Activated T-cell treated with anti-CD3 and anti-CD28 coated beads, Interleukin-2, amount 50 U/mL, for 24 hours (primary cell): ENCODE data around the gene ADARB2.

Experiments
- DNase-seq: peaks from one replicate; pipeline ENCODE4 v3.0.0-alpha.2; 2020
- H3K27ac Mint-ChIP-seq: 2 replicates; pipeline ENCODE4 v1.8.0; 2020; ENCODE audit warnings: mild to moderate bottlenecking, mixed read lengths
- H3K27me3 Mint-ChIP-seq: 2 replicates; pipeline ENCODE4 v1.8.0; 2020; ENCODE audit warnings: mixed read lengths
- H3K36me3 Mint-ChIP-seq: 2 replicates; pipeline ENCODE4 v1.8.0; 2020; ENCODE audit warnings: low read depth, mixed read lengths
- H3K4me1 Mint-ChIP-seq: 2 replicates; pipeline ENCODE4 v1.8.0; 2020; ENCODE audit warnings: low read depth, mixed read lengths
- H3K4me3 Mint-ChIP-seq: 2 replicates; pipeline ENCODE4 v1.8.0; 2020; ENCODE audit warnings: mild to moderate bottlenecking, moderate library complexity, mixed read lengths
- H3K9me3 Mint-ChIP-seq: 2 replicates; pipeline ENCODE4 v1.8.0; 2020; ENCODE audit warnings: mixed read lengths

Gene ADARB2

DNA sequence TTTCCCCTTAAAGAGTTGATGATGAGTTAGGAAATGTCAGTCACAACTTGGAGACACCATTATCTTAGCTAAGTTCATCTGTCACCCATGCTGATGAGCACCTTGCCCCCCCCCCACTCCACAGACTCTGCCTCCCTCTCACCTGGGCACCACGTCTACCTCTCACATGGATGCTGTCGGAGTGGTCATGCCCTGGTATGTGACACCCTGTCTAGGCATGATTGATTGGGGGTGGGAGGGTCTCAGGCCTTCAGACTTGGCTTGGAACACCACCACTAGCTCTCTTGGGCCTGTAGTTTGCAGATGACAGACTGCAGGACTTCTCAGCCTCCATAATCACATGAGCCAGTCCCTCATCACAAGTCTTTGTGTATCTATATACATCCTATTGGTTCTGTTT is 603.2 kb downstream of the ADARB2 start:
- no peak for DNase-seq
- Mint-ChIP-seq H3K9me3 (peaks cover 11% of the 10 kb centered on the region), H3K27me3 (no peaks in the 10 kb centered on the region), H3K27ac (no peak overlapping the region), H3K4me3 (no peak overlapping the region), H3K36me3 (peaks cover 35% of the 10 kb centered on the region), H3K4me1 (peaks cover 15% of the 10 kb centered on the region)

DNA sequence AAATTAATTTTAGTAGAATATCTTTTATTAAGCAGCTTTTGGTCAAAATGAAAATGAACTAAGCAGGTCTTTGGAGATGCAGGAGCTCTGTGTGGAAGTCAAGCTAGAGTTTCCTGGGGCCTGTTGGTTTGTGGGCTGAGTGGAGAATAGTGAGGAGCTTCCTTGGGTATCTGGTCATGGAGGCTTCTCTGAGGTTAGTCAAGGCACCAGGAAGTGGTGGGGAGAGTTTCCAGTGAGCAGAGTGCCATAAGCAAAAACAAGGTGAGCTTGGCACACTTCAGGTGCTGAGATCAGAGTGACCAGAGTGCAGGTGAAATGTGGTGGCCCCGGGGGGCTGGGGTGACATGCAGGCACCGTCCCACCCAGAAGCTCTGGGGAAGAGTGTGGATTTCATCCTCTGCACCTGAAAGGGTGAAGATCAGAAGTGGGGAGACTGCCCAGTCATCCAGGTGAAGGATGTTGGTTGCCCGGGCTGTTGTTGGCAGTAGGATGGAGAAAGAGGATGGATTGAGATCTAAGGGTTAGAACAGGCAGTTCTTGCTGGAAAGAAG is 603.8 kb downstream of the ADARB2 start:
- Mint-ChIP-seq H3K27ac (peak overlapping the region; percentile 41), H3K9me3 (peaks cover 5% of the 10 kb centered on the region), H3K36me3 (peaks cover 40% of the 10 kb centered on the region), H3K4me1 (peaks cover 15% of the 10 kb centered on the region), H3K27me3 (no peaks in the 10 kb centered on the region), H3K4me3 (no peak overlapping the region)
- DNase-seq: no peak

DNA sequence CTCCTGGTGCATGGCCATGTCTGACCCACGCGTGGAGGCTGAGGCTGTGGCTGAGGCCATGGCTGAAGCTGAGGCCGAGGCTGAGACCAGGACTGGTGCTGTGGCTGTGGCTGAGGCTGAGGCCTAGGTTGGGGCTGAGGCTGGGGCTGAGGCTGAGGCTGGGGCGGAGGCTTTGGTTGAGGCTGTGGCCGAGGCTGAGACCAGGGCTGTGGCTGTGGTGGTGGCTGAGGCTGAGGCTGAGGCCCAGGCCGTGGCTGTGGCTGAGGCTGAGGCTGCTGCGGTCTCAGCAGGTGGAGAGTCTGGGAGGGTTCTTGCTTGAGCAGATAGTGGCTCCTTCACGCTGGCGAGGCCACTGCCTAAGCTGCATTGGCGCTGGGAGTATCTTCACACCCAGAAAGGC is 604.7 kb downstream of the ADARB2 start:
- Mint-ChIP-seq H3K36me3 (peaks cover 49% of the 10 kb centered on the region), H3K27ac (no peak overlapping the region), H3K9me3 (no peaks in the 10 kb centered on the region), H3K4me1 (peaks cover 15% of the 10 kb centered on the region), H3K27me3 (no peaks in the 10 kb centered on the region), H3K4me3 (no peak overlapping the region)
- no peak for DNase-seq

DNA sequence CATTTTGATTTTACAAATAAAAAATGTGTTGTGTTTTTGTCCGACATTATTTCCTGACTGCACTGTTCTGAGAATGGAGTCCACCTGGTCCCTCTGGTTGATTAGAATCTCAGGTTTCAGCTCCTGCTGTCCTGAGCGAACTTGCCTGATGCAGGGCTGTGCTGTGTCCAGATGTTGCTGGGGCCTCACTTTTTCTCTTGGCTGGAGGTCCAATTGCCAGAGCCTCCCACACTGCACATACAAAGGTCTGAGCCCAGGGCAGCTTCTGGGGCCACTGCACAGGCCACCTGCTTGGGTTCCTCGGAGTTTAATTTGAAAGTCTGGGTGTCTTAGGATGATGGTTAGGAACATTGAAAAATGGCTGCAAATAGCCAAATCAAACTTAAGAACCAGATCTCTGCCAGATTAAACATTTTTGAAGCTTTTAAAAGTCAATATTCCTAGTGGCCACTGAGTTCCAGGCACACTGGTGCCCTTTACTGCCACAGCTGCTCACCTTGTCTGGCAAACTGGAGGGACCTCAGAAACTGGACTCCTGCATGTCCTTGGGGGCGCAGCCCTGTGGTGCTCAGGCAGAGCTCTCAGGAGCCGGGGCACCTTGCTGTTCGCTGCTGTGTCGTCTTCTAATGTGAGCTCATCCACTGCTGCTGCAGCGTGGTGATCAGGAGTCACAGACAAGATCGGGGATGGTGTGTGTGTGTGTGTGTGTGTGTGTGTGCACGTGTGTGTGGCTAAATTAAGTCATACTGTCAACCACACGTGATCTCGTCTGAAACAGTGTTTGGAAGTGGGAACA is 606.1 kb downstream of the ADARB2 start:
- H3K4me3 Mint-ChIP-seq: no peak overlapping the region
- H3K27me3 Mint-ChIP-seq: no peaks in the 10 kb centered on the region
- H3K4me1 Mint-ChIP-seq: peaks cover 17% of the 10 kb centered on the region
- no peak for DNase-seq
- peaks cover 63% of the 10 kb centered on the region for H3K36me3 Mint-ChIP-seq
- H3K27ac Mint-ChIP-seq: no peak overlapping the region
- H3K9me3 Mint-ChIP-seq: no peaks in the 10 kb centered on the region

DNA sequence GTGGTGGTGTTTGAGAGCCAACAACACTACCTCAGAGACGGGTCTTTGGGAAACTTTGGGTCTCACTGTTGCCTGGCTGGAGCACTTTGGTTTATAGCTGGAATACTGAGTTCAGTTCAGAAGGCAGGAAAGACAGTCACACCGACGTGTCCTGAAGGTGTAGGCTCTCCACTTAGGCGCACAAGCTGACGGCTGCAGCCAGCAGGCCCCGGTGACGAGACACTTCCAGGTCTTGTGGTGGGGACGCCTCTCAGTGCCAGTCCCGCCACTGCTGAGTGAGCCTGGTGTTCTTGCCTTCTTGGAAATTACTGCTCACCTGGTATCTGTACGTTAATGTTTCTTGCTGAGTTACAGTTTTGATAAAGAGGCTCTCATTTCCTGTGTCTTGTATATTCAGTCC is 607.1 kb downstream of the ADARB2 start:
- DNase-seq: no peak
- peaks cover 17% of the 10 kb centered on the region for H3K4me1 Mint-ChIP-seq
- H3K27ac Mint-ChIP-seq: peak overlapping the region; percentile 28
- no peaks in the 10 kb centered on the region for H3K9me3 Mint-ChIP-seq
- H3K4me3 Mint-ChIP-seq: no peak overlapping the region
- H3K27me3 Mint-ChIP-seq: no peaks in the 10 kb centered on the region
- H3K36me3 Mint-ChIP-seq: peaks cover 72% of the 10 kb centered on the region

DNA sequence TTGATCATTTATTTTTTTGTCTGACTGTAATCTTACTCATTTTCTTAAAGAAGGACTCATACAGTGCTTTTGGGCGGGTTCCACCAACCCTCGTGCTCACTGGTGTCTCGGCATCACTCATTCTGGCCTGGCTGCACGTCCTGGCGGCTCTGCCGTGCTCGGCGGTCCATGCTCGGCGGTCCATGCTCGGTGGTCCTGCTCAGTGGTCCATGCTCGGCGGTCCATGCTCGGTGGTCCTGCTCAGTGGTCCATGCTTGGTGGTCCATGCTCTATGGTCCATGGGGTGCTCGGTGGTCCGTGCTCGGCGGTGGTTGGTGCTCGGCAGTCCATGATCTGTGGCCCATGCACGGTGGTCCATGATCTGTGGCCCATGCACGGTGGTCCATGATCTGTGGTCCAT is 608.7 kb downstream of the ADARB2 start:
- no peak for DNase-seq
- no peaks in the 10 kb centered on the region for H3K27me3 Mint-ChIP-seq
- peaks cover 22% of the 10 kb centered on the region for H3K4me1 Mint-ChIP-seq
- H3K9me3 Mint-ChIP-seq: no peaks in the 10 kb centered on the region
- no peak overlapping the region for H3K27ac Mint-ChIP-seq
- peaks cover 88% of the 10 kb centered on the region for H3K36me3 Mint-ChIP-seq
- no peak overlapping the region for H3K4me3 Mint-ChIP-seq

DNA sequence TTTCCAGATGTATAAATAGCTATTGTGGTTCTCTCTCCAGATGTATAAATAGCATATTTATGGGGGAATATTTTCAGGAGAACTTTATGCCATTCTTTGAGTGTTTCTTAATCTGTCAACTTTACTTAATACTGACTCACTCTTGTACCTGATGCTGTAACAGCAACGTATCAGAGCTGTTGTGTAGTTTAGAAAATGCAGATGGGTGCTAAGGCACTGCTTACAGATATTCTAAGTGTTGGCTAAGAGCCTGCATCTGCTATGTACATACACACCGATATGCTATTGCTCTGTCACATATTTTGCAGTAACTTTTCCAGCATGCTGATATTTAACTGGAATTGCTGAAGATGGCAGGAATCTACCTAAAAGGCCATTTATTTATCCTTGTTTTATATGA is 609.2 kb downstream of the ADARB2 start:
- Mint-ChIP-seq H3K27me3 (no peaks in the 10 kb centered on the region), H3K9me3 (no peaks in the 10 kb centered on the region), H3K36me3 (peaks cover 92% of the 10 kb centered on the region), H3K4me3 (no peak overlapping the region), H3K27ac (no peak overlapping the region), H3K4me1 (peaks cover 24% of the 10 kb centered on the region)
- no peak for DNase-seq

DNA sequence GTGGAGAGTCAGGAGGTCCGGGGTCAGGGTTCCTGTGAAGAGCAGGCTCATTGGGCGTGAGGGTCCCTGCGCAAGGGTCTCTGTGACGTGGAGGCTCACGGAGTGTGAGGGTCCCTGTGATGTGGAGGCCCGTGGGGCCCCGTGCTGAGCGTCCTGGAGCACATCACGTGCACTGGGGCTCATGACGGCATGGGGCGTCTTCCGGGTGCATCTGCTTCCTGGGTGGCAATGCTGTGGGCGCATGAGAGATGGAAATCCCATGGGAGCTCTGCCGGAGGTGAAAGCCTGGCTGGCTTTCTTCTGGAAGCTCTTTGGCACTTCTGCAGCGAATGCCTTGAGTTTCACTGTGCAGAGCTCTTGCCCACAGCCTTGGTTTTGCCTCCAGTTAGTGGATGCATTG is 609.7 kb downstream of the ADARB2 start:
- H3K4me3 Mint-ChIP-seq: no peak overlapping the region
- H3K9me3 Mint-ChIP-seq: no peaks in the 10 kb centered on the region
- no peaks in the 10 kb centered on the region for H3K27me3 Mint-ChIP-seq
- peaks cover 22% of the 10 kb centered on the region for H3K4me1 Mint-ChIP-seq
- peaks cover 94% of the 10 kb centered on the region for H3K36me3 Mint-ChIP-seq
- DNase-seq: no peak
- peak overlapping the region; percentile 34 for H3K27ac Mint-ChIP-seq
